ENCODE data around the gene PUSL1. TPM values are rescaled to one million over a fixed set of nuclear protein-coding genes. Genes with fewer than 3 reads are reported as not detected.
A peak's percentile ranks its signal among the peaks of the same experiment; 100 is the strongest.

Gene PUSL1
- total RNA-seq, 1 donor from 2014 or later, result 10.4 TPM

DNA sequence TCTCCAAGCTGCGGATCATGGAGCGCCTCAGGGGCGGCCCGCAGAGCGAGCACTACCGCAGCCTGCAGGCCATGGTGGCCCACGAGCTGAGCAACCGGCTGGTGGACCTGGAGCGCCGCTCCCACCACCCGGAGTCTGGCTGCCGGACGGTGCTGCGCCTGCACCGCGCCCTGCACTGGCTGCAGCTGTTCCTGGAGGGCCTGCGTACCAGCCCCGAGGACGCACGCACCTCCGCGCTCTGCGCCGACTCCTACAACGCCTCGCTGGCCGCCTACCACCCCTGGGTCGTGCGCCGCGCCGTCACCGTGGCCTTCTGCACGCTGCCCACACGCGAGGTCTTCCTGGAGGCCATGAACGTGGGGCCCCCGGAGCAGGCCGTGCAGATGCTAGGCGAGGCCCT, 18.9 kb downstream of the PUSL1 start:
- H3K4me3 ChIP-seq, result peak overlapping the region; percentile 89
- H3K36me3 ChIP-seq, result peaks cover 30% of the 10 kb centered on the region
- TF ChIP-seq, protein P1, sequence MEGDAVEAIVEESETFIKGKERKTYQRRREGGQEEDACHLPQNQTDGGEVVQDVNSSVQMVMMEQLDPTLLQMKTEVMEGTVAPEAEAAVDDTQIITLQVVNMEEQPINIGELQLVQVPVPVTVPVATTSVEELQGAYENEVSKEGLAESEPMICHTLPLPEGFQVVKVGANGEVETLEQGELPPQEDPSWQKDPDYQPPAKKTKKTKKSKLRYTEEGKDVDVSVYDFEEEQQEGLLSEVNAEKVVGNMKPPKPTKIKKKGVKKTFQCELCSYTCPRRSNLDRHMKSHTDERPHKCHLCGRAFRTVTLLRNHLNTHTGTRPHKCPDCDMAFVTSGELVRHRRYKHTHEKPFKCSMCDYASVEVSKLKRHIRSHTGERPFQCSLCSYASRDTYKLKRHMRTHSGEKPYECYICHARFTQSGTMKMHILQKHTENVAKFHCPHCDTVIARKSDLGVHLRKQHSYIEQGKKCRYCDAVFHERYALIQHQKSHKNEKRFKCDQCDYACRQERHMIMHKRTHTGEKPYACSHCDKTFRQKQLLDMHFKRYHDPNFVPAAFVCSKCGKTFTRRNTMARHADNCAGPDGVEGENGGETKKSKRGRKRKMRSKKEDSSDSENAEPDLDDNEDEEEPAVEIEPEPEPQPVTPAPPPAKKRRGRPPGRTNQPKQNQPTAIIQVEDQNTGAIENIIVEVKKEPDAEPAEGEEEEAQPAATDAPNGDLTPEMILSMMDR (IDR thresholded peaks at IDR 0.05; ENCODE audit: borderline replicate concordance), result no peak
- peaks cover 79% of the 10 kb centered on the region for H3K4me1 ChIP-seq
- H3K27me3 ChIP-seq (ENCODE audit: low read depth), result no peaks in the 10 kb centered on the region
- intact Hi-C loops (cut with micrococcal nuclease), result no loop called here
- no peak overlapping the region for H3K27ac ChIP-seq (replicated peaks)
- no peaks in the 10 kb centered on the region for H3K9me3 ChIP-seq (replicated peaks)
- DNase-seq, result no peak

DNA sequence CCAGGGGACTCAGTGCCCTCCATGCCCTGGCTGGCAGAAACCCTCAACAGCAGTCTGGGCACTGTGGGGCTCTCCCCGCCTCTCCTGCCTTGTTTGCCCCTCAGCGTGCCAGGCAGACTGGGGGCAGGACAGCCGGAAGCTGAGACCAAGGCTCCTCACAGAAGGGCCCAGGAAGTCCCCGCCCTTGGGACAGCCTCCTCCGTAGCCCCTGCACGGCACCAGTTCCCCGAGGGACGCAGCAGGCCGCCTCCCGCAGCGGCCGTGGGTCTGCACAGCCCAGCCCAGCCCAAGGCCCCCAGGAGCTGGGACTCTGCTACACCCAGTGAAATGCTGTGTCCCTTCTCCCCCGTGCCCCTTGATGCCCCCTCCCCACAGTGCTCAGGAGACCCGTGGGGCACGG, 19.9 kb downstream of the PUSL1 start:
- Histone ChIP-seq H3K9me3 (replicated peaks) (no peaks in the 10 kb centered on the region), H3K27ac (replicated peaks) (no peak overlapping the region), H3K4me1 (peaks cover 72% of the 10 kb centered on the region), H3K36me3 (peaks cover 30% of the 10 kb centered on the region), H3K4me3 (no peak overlapping the region), H3K27me3 (ENCODE audit: low read depth) (no peaks in the 10 kb centered on the region)
- intact Hi-C loops (cut with micrococcal nuclease), result no loop called here
- TF ChIP-seq, protein P1 (IDR thresholded peaks at IDR 0.05; ENCODE audit: borderline replicate concordance), result no peak
- DNase-seq, result no peak

DNA sequence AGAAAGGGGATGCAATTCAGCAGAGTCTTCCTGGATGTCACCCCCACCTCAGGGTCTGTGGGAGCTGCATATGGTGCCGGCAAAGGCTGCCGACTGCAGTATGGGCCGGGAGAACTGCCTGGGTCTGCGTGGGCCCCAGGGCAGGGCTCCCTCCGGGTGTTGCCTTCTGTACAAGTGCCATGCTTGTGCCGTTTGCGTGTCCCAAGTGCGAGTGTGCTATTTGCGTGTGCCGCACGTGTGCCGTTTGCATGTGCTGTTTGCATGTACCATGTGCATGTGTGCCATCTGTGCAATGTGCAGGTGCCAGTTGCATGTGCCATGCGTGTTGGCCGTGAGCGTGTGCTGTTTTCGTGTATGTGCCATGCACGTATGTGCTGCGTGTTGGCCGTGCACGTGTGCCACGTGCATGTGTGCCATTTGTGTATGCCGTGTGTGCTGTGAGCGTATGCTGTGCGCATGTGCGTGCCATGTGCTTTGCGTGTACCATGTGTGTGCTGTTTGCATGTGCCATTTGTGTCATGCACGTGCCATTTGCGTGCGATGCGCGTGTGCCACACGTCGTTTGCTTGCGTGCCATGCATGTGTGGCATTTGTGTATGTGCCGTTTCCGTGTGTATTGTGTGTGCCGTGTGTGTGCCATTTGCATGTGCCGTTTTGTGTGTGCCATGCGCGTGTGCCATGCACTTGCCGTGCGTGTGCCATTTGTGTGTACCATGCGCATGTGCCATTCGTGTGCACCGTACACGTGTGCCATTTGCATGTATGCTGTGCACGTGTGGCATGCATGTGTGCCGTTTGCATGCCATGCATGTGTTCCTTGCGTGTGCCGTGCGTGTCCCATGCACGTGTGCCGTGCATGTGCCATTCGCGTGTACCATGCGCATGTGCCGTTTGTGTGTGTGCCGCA, 21.2 kb downstream of the PUSL1 start:
- no peak for DNase-seq
- no peak overlapping the region for H3K27ac ChIP-seq (replicated peaks)
- H3K4me1 ChIP-seq, result peaks cover 63% of the 10 kb centered on the region
- TF ChIP-seq, protein P1 (IDR thresholded peaks at IDR 0.05; ENCODE audit: borderline replicate concordance), result no peak
- no peak overlapping the region for H3K4me3 ChIP-seq
- H3K9me3 ChIP-seq (replicated peaks), result no peaks in the 10 kb centered on the region
- H3K36me3 ChIP-seq, result peaks cover 30% of the 10 kb centered on the region
- intact Hi-C loops (cut with micrococcal nuclease), result no loop called here
- no peaks in the 10 kb centered on the region for H3K27me3 ChIP-seq (ENCODE audit: low read depth)

DNA sequence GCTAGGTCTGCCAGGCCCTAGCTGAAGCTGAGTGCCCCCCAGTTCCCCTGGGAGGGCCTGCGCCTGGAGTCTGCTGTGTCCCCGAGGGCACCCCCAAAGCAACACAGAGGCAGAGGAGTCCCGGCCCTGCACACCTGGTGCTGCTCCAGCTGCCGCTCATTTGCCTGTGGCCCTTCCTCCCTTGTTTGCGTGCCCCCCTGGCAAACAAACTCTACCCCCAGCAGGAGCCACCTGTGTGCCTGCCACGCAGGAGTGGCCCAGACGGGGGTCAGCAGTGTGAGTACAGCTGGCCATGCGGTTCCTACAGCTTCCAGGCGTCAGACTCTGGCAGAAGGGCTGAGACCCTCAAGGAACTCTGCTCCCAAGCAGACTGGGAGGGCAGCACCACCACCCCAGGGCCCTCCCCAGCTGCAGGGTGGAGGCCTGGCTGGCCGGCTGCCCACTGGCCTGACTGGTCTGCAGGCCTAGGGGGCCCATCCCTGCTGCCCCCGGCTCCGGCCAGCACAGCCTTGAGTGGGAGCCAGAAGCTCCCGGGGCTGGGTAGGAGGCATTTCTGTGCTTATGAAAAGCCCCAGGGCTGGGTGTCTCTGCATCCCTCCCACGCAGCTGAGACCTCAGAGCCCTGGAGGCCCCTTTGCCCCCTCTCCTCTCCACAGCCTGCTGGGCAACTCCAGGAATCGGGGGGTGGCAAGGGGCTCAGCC, 22.1 kb downstream of the PUSL1 start:
- H3K9me3 ChIP-seq (replicated peaks), result no peaks in the 10 kb centered on the region
- TF ChIP-seq, protein P1 (IDR thresholded peaks at IDR 0.05; ENCODE audit: borderline replicate concordance), result no peak
- peaks cover 32% of the 10 kb centered on the region for H3K36me3 ChIP-seq
- peaks cover 54% of the 10 kb centered on the region for H3K4me1 ChIP-seq
- no peak overlapping the region for H3K4me3 ChIP-seq
- intact Hi-C loops (cut with micrococcal nuclease), result no loop called here
- DNase-seq, result no peak
- no peaks in the 10 kb centered on the region for H3K27me3 ChIP-seq (ENCODE audit: low read depth)
- peak overlapping the region; percentile 6 for H3K27ac ChIP-seq (replicated peaks)

DNA sequence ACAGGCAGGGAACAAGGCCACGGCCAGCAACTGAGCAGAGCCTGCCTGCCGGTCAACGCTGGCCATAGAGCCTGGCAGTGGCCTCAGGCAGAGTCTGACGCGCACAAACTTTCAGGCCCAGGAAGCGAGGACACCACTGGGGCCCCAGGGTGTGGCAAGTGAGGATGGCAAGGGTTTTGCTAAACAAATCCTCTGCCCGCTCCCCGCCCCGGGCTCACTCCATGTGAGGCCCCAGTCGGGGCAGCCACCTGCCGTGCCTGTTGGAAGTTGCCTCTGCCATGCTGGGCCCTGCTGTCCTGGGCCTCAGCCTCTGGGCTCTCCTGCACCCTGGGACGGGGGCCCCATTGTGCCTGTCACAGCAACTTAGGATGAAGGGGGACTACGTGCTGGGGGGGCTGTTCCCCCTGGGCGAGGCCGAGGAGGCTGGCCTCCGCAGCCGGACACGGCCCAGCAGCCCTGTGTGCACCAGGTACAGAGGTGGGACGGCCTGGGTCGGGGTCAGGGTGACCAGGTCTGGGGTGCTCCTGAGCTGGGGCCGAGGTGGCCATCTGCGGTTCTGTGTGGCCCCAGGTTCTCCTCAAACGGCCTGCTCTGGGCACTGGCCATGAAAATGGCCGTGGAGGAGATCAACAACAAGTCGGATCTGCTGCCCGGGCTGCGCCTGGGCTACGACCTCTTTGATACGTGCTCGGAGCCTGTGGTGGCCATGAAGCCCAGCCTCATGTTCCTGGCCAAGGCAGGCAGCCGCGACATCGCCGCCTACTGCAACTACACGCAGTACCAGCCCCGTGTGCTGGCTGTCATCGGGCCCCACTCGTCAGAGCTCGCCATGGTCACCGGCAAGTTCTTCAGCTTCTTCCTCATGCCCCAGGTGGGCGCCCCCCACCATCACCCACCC, 22.9 kb downstream of the PUSL1 start, which contains the start of gene TAS1R3:
Gene TAS1R3, plus strand, starts transcription at position 213 of the 898 bp plus-strand sequence. Its CDS starts 66 bp downstream, at position 279.
- intact Hi-C loops (cut with micrococcal nuclease), result no loop called here
- TF ChIP-seq, protein P1 (IDR thresholded peaks at IDR 0.05; ENCODE audit: borderline replicate concordance), result no peak
- H3K27me3 ChIP-seq (ENCODE audit: low read depth), result no peaks in the 10 kb centered on the region

More for the DNA sequence above, 22.9 kb downstream of the PUSL1 start, which contains the start of gene TAS1R3:
- peak within 1 kb of the TSS; percentile 6 for H3K27ac ChIP-seq (replicated peaks)
- no peak for DNase-seq
- no peak within 1 kb of the TSS for H3K4me3 ChIP-seq
- H3K4me1 ChIP-seq, result peaks cover 46% of the 10 kb centered on the region
- H3K36me3 ChIP-seq, result peaks cover 34% of the 10 kb centered on the region
- no peaks in the 10 kb centered on the region for H3K9me3 ChIP-seq (replicated peaks)

Measured in left ventricle myocardium inferior (tissue), 1 donor.